ENCODE measurements around the gene CELSR2. TPM values are rescaled to one million over a fixed set of nuclear protein-coding genes. Genes with fewer than 3 reads are reported as not detected.

The CELSR2 gene
- total and polyA plus RNA-seq, 9 donors, result 0.90 to 17.1 (median 3.1) TPM

DNA sequence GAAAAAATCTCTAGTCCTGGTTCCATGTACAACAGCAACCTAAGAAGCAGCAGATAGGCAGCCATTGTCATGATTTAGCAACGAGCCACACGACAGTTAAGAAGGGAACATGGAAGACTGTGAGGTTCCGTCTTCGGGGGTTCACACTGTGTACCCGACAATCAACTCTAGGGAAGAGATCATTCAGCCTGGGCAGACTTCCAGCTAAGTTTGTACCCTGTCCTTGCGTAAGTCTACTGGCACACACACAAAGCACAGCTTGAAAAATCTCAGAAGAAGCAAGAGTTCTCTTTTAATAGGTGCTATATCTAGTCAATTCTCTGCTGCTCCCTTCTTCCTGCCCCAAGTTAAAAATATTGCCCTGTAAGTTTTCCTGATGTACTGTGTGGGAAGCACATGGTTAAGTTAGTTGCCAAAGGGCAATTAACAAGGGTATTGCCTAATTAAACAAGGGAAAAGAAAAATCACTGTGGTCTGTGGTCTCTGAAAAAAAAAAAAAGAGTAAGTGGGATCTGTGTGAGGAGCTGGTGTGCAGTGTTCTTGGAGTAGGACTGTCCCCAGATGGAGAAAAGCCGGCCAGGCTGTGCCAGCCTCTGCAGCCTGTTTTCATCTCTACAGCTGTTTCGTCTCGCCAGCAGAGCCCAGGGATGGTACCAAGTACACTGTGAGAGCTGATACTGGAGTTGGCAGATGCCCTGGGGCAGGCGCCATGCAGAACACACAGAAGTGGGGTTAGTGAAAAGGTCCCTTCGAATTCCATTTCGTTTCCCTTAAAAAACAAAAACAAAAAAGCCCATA lies 63.8 kb downstream of the CELSR2 start:
- Histone ChIP-seq H3K4me3 (no peak overlapping the region), H3K9me3 (no peaks in the 10 kb centered on the region), H3K4me1 (ENCODE audit: insufficient read depth) (no peaks in the 10 kb centered on the region), H3K27ac (no peak overlapping the region), H3K36me3 (no peaks in the 10 kb centered on the region), H3K27me3 (no peaks in the 10 kb centered on the region)
- intact Hi-C loops (cut with DNase I), result no loop called here
- no peak for TF ChIP-seq POLR2A (IDR thresholded peaks at IDR 0.05)
- TF ChIP-seq, protein P1, sequence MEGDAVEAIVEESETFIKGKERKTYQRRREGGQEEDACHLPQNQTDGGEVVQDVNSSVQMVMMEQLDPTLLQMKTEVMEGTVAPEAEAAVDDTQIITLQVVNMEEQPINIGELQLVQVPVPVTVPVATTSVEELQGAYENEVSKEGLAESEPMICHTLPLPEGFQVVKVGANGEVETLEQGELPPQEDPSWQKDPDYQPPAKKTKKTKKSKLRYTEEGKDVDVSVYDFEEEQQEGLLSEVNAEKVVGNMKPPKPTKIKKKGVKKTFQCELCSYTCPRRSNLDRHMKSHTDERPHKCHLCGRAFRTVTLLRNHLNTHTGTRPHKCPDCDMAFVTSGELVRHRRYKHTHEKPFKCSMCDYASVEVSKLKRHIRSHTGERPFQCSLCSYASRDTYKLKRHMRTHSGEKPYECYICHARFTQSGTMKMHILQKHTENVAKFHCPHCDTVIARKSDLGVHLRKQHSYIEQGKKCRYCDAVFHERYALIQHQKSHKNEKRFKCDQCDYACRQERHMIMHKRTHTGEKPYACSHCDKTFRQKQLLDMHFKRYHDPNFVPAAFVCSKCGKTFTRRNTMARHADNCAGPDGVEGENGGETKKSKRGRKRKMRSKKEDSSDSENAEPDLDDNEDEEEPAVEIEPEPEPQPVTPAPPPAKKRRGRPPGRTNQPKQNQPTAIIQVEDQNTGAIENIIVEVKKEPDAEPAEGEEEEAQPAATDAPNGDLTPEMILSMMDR (IDR thresholded peaks at IDR 0.05), result no peak
- TF ChIP-seq EP300 (IDR thresholded peaks at IDR 0.05), result no peak
- no peak for DNase-seq
- WGBS, 3 donors, result 73 to 78% (median 78%) methylated on average over 12 of the region's 12 CpGs

DNA sequence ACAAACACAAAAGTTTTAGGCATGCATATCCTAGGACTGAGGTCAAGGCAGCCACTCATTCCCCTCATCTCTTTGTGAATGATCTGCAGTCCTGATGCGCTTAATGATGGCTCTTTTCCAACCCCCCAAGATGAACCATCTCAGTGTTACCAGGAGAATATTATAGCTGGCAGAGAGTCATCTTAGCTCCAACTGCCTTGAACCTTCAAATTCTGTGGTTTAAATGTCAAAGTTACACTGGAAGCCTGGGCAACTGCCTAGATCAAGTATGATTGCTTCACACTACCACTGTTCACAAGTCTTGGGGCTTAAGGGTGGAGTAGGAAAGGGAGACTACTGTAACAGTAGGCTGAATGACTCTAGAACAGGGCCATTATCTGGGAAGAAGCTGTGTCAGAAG lies 65.5 kb downstream of the CELSR2 start:
- intact Hi-C loops (cut with DNase I), result no loop called here
- no peaks in the 10 kb centered on the region for H3K36me3 ChIP-seq
- H3K9me3 ChIP-seq, result no peaks in the 10 kb centered on the region
- H3K27ac ChIP-seq, result no peak overlapping the region
- no peaks in the 10 kb centered on the region for H3K27me3 ChIP-seq
- no peak for DNase-seq
- H3K4me1 ChIP-seq (ENCODE audit: insufficient read depth), result no peaks in the 10 kb centered on the region
- no peak overlapping the region for H3K4me3 ChIP-seq
- 85 to 94% (median 92%) methylated on average over 1 of the region's 1 CpG for WGBS, 3 donors
- no peak for TF ChIP-seq EP300 (IDR thresholded peaks at IDR 0.05)
- TF ChIP-seq, protein P1 (IDR thresholded peaks at IDR 0.05), result no peak
- TF ChIP-seq POLR2A (IDR thresholded peaks at IDR 0.05), result no peak

DNA sequence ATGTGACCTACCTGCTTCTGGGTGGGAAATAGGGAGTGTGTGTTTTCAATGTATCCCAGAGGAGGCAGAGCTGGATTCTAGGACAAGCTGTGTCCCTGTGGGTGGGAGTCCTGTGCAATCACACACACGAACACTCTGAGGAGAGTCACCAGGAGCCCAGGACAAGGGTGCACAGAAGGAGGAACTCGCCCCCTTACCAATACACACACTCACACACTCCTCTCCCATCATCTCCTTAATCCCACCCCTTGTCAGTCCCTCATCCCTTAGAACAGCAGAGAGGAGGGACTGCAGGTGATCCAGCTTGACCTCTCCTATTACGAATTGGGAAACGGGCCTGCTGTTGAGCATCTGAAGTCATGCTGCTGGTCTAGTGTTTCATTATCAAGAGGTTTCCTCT lies 65.9 kb downstream of the CELSR2 start:
- Histone ChIP-seq H3K27me3 (no peaks in the 10 kb centered on the region), H3K4me1 (ENCODE audit: insufficient read depth) (no peaks in the 10 kb centered on the region), H3K36me3 (no peaks in the 10 kb centered on the region), H3K27ac (no peak overlapping the region), H3K9me3 (no peaks in the 10 kb centered on the region), H3K4me3 (no peak overlapping the region)
- TF ChIP-seq EP300 (IDR thresholded peaks at IDR 0.05) (no peak), POLR2A (IDR thresholded peaks at IDR 0.05) (no peak)
- TF ChIP-seq, protein P1 (IDR thresholded peaks at IDR 0.05), result no peak
- WGBS, 3 donors, result 80 to 88% (median 87%) methylated on average over 4 of the region's 4 CpGs
- no peak for DNase-seq
- intact Hi-C loops (cut with DNase I), result no loop called here

DNA sequence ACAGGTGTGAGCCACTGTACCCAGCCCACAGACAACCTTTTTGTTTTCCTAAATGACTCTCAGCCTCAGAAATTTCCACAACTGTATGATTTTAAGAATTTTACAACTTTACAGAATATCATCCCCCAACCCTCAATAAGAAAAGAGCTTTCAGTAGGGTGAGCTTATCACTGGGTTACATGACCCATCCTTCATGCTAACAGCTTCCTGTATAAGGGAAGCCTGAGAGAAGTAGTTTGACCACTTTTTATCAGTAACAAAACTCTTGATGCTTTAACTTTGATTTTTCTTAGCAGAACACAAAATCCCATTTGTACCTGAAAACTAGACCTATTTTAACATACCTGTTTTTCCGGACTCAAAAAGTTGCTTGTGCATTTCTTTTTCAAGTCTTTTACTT lies 67.2 kb downstream of the CELSR2 start:
- Histone ChIP-seq H3K4me3 (no peak overlapping the region), H3K36me3 (no peaks in the 10 kb centered on the region), H3K4me1 (ENCODE audit: insufficient read depth) (no peaks in the 10 kb centered on the region), H3K9me3 (no peaks in the 10 kb centered on the region), H3K27me3 (no peaks in the 10 kb centered on the region), H3K27ac (no peak overlapping the region)
- intact Hi-C loops (cut with DNase I), result no loop called here
- 87 to 100% (median 94%) methylated on average over 1 of the region's 1 CpG for WGBS, 3 donors
- TF ChIP-seq EP300 (IDR thresholded peaks at IDR 0.05) (no peak), POLR2A (IDR thresholded peaks at IDR 0.05) (no peak)
- TF ChIP-seq, protein P1 (IDR thresholded peaks at IDR 0.05), result no peak
- DNase-seq, result no peak
